Natural killer cell (primary cell): Measurements from ENCODE around the gene NEDD4L. TPM values are rescaled to one million over a fixed set of nuclear protein-coding genes. Genes with fewer than 3 reads are reported as not detected.

Experiments
- ATAC-seq, 3 donors: fragments of 150-1000 bp in 2 of 3; fragments of 200-7000 bp in 1 of 3; cut with Tn5 transposase; 1 replicate in 1 of 3; 2 replicates in 2 of 3; pipeline ENCODE4 v1.10.0; 2021; ENCODE audit warnings: mild to moderate bottlenecking in 2 of 3, moderate library complexity in 2 of 3
- DNase-seq, 2 donors: peaks; one replicate each; pipeline versions ENCODE4 v3.0.0 to v3.0.0-alpha.2; 2013 to 2021; ENCODE audit warnings: mixed read lengths in 1 of 2
- H3K27ac ChIP-seq: one replicate; pipeline ENCODE4 v1.5.1; 2013; ENCODE audit warnings: mild to moderate bottlenecking, low read length
- H3K27me3 ChIP-seq: one replicate; pipeline ENCODE4 v1.6.1; 2013; ENCODE audit warnings: low read length; ENCODE audit not compliant: control insufficient read depth, insufficient read depth
- H3K36me3 ChIP-seq: one replicate; pipeline ENCODE4 v1.6.1; 2013; ENCODE audit warnings: low read length; ENCODE audit not compliant: control insufficient read depth, insufficient read depth
- H3K4me1 ChIP-seq: one replicate; pipeline ENCODE4 v1.6.1; 2013; ENCODE audit warnings: low read length; ENCODE audit not compliant: control insufficient read depth, insufficient read depth
- H3K4me3 ChIP-seq: one replicate; pipeline ENCODE4 v1.5.1; 2013; ENCODE audit warnings: low read length
- H3K9me3 ChIP-seq: one replicate; pipeline ENCODE4 v1.6.1; 2013; ENCODE audit warnings: low read length; ENCODE audit not compliant: control insufficient read depth, insufficient read depth
- H3K27ac Mint-ChIP-seq, 2 donors: one replicate each; pipeline ENCODE4 v1.8.0; 2022; ENCODE audit warnings: mild to moderate bottlenecking in 2 of 2, mixed read lengths in 2 of 2, moderate library complexity in 1 of 2
- H3K27me3 Mint-ChIP-seq, 2 donors: one replicate each; pipeline ENCODE4 v1.8.0; 2022; ENCODE audit warnings: low read depth in 2 of 2, mixed read lengths in 2 of 2
- H3K36me3 Mint-ChIP-seq: one replicate; pipeline ENCODE4 v1.8.0; 2022; ENCODE audit warnings: mixed read lengths
- H3K4me1 Mint-ChIP-seq, 2 donors: one replicate each; pipeline ENCODE4 v1.8.0; 2022; ENCODE audit warnings: mixed read lengths in 2 of 2
- H3K4me3 Mint-ChIP-seq: one replicate; pipeline ENCODE4 v1.8.0; 2022; ENCODE audit warnings: mild to moderate bottlenecking, moderate library complexity, mixed read lengths
- H3K9me3 Mint-ChIP-seq, 2 donors: one replicate each; pipeline ENCODE4 v1.8.0; 2022; ENCODE audit warnings: mixed read lengths in 2 of 2
- CTCF ChIP-seq: fragments of 200-600 bp; IDR thresholded peaks from one replicate; pipeline ENCODE4 v1.8.0; 2022; ENCODE audit warnings: antibody characterized with exemption
- WGBS: methylation state at CpG from one replicate; pipeline ENCODE4 v1.1.7; 2013; ENCODE audit warnings: missing lambda C conversion rate; ENCODE audit not compliant: insufficient coverage; 5-methylcytosine and 5-hydroxymethylcytosine counted together
- intact Hi-C: fragments of 100-400 bp; cut with micrococcal nuclease; formaldehyde crosslinking; loops from one replicate; pipeline ENCODE4 v1.14.2; 2022
- total RNA-seq, 4 donors: library from RNA; stranded (reverse); fragments of 120-200 nt in 1 of 4; gene quantifications; one replicate each; pipeline versions ENCODE4 v1.2.3 to v1.2.4, GENCODE V29; 2013 to 2022

The NEDD4L gene
- total RNA-seq, 3 donors from 2014 or later (not counting 1 experiment from before 2014, with no cell fraction given): 3.4 to 15.3 (median 14.3) TPM

GRCh38 chr18:58162127-58162526 is 118.1 kb downstream of the NEDD4L start:
- no peak overlapping the region for H3K27ac Mint-ChIP-seq
- H3K27me3 Mint-ChIP-seq: peaks cover 0 to 13% of the 10 kb centered on the region in 2 donors
- intact Hi-C loops: no loop called here
- H3K9me3 Mint-ChIP-seq: no peaks in the 10 kb centered on the region
- Histone ChIP-seq H3K9me3 (no peaks in the 10 kb centered on the region), H3K4me1 (no peaks in the 10 kb centered on the region), H3K27ac (no peak overlapping the region), H3K36me3 (no peaks in the 10 kb centered on the region), H3K27me3 (no peaks in the 10 kb centered on the region), H3K4me3 (no peak overlapping the region)
- H3K4me3 Mint-ChIP-seq: no peak overlapping the region
- ATAC-seq (no peak), DNase-seq (no peak)
- 93% methylated on average over 6 of the region's 6 CpGs for WGBS
- peaks cover 5 to 7% of the 10 kb centered on the region in 2 donors for H3K4me1 Mint-ChIP-seq
- H3K36me3 Mint-ChIP-seq: no peaks in the 10 kb centered on the region
- TF ChIP-seq CTCF: no peak

GRCh38 chr18:58163004-58163590 is 119.1 kb downstream of the NEDD4L start:
- peaks cover 0 to 13% of the 10 kb centered on the region in 2 donors for H3K27me3 Mint-ChIP-seq
- H3K27ac Mint-ChIP-seq: no peak overlapping the region
- no peak overlapping the region for H3K4me3 Mint-ChIP-seq
- DNase-seq (no peak), ATAC-seq (no peak)
- Histone ChIP-seq H3K27ac (no peak overlapping the region), H3K4me1 (no peaks in the 10 kb centered on the region), H3K4me3 (no peak overlapping the region), H3K36me3 (no peaks in the 10 kb centered on the region), H3K27me3 (no peaks in the 10 kb centered on the region), H3K9me3 (no peaks in the 10 kb centered on the region)
- TF ChIP-seq CTCF: no peak
- H3K4me1 Mint-ChIP-seq: peaks cover 5 to 7% of the 10 kb centered on the region in 2 donors
- intact Hi-C loops: no loop called here
- H3K9me3 Mint-ChIP-seq: no peaks in the 10 kb centered on the region
- 92% methylated on average over 6 of the region's 6 CpGs for WGBS
- no peaks in the 10 kb centered on the region for H3K36me3 Mint-ChIP-seq

GRCh38 chr18:58166278-58166844 is 122.3 kb downstream of the NEDD4L start:
- no peak for DNase-seq
- 96% methylated on average over 4 of the region's 4 CpGs for WGBS
- TF ChIP-seq CTCF: no peak
- Mint-ChIP-seq H3K36me3 (no peaks in the 10 kb centered on the region), H3K4me1 (no peaks in the 10 kb centered on the region), H3K9me3 (no peaks in the 10 kb centered on the region), H3K27ac (no peak overlapping the region), H3K27me3 (peaks cover 0 to 6% of the 10 kb centered on the region in 2 donors), H3K4me3 (no peak overlapping the region)
- intact Hi-C loops: no loop called here
- Histone ChIP-seq H3K9me3 (no peaks in the 10 kb centered on the region), H3K27me3 (no peaks in the 10 kb centered on the region), H3K27ac (no peak overlapping the region), H3K4me1 (no peaks in the 10 kb centered on the region), H3K4me3 (no peak overlapping the region), H3K36me3 (no peaks in the 10 kb centered on the region)
- ATAC-seq: no peak

GRCh38 chr18:58167073-58167472 is 123.0 kb downstream of the NEDD4L start:
- H3K27ac ChIP-seq: no peak overlapping the region
- intact Hi-C loops: no loop called here
- no peak for DNase-seq
- no peak overlapping the region for H3K4me3 Mint-ChIP-seq
- no peak overlapping the region for H3K4me3 ChIP-seq
- no peaks in the 10 kb centered on the region for H3K36me3 ChIP-seq
- no peaks in the 10 kb centered on the region for H3K36me3 Mint-ChIP-seq
- no peak overlapping the region for H3K27ac Mint-ChIP-seq
- no peaks in the 10 kb centered on the region for H3K4me1 Mint-ChIP-seq
- TF ChIP-seq CTCF: no peak
- H3K4me1 ChIP-seq: no peaks in the 10 kb centered on the region
- ATAC-seq: no peak
- 97% methylated on average over 1 of the region's 1 CpG for WGBS
- H3K27me3 ChIP-seq: no peaks in the 10 kb centered on the region
- H3K9me3 ChIP-seq: no peaks in the 10 kb centered on the region
- no peaks in the 10 kb centered on the region for H3K9me3 Mint-ChIP-seq
- H3K27me3 Mint-ChIP-seq: peaks cover 0 to 5% of the 10 kb centered on the region in 2 donors
